GM21528 (cell line): Measurements from ENCODE around the gene PGAM2.

ENCODE experiments used
- ATAC-seq: cut with Tn5 transposase; IDR thresholded peaks from one replicate; pipeline ENCODE4 v1.9.1; 2021; ENCODE audit warnings: mild to moderate bottlenecking, moderate library complexity; ENCODE audit not compliant: unreplicated experiment, low FRiP score

PGAM2 gene

GRCh38 chr7:44068054-44068453 is 2.7 kb upstream of the PGAM2 start:
- ATAC-seq = no peak

- no peak for ATAC-seq
Observed at GRCh38 chr7:44067064-44067951, 1.9 kb upstream of the PGAM2 start.

- no peak for ATAC-seq
Observed at GRCh38 chr7:44066494-44067063, 1.2 kb upstream of the PGAM2 start.

GRCh38 chr7:44066111-44066460 is 719 bp upstream of the PGAM2 start:
- no peak for ATAC-seq

GRCh38 chr7:44064791-44065430 is 456 bp downstream of the PGAM2 start:
- ATAC-seq = no peak

GRCh38 chr7:44063894-44064651 is 1.3 kb downstream of the PGAM2 start:
- ATAC-seq = no peak

GRCh38 chr7:44063547-44063893 is 1.8 kb downstream of the PGAM2 start:
- ATAC-seq = no peak

- ATAC-seq = no peak
Observed at GRCh38 chr7:44062903-44063295, 2.5 kb downstream of the PGAM2 start.

- ATAC-seq = no peak
Observed at GRCh38 chr7:44062180-44062902, 3.0 kb downstream of the PGAM2 start.

GRCh38 chr7:44061645-44062179 is 3.7 kb downstream of the PGAM2 start:
- ATAC-seq = no peak

- no peak for ATAC-seq
Observed at GRCh38 chr7:44060948-44061644, 4.3 kb downstream of the PGAM2 start.

- no peak for ATAC-seq
Observed at GRCh38 chr7:44060091-44060947, 5.0 kb downstream of the PGAM2 start.

GRCh38 chr7:44059219-44060090 is 5.9 kb downstream of the PGAM2 start:
- ATAC-seq = no peak

GRCh38 chr7:44058759-44059218 is 6.6 kb downstream of the PGAM2 start:
- ATAC-seq = no peak

GRCh38 chr7:44057849-44058758 is 7.3 kb downstream of the PGAM2 start:
- ATAC-seq = no peak

GRCh38 chr7:44057181-44057848 is 8.1 kb downstream of the PGAM2 start:
- ATAC-seq = no peak
